ENCODE data around the gene BMP5.
"Not testable (repeated sequence)": the region's sequence is repeated elsewhere in the genome, so short reads cannot be mapped to it uniquely, and the experiment has no call there.

- not testable (repeated sequence) for TF ChIP-seq CTCF (conservative IDR thresholded peaks at IDR 0.05 in 1 of 2, IDR thresholded peaks at IDR 0.05 in 1 of 2; ENCODE audit: low read depth in 1 of 2, low read length in 2 of 2); EZH2 (IDR thresholded peaks at IDR 0.05; ENCODE audit: low read length, missing control alignments)
Observed at GRCh38 chr6:55909911-55910310, 34.5 kb upstream of the BMP5 start.
